ENCODE data around the gene HS3ST6.

GRCh38 chr16:1902547-1903219 lies 15.5 kb downstream of the HS3ST6 start:
- TF ChIP-seq FOXM1 (IDR thresholded peaks at IDR 0.05; ENCODE audit: low read depth) (no peak), CTCF (IDR thresholded peaks at IDR 0.05) (no peak), RFX5 (IDR thresholded peaks at IDR 0.05; ENCODE audit: low read length) (no peak), NFIC (IDR thresholded peaks at IDR 0.05; ENCODE audit: borderline replicate concordance) (no peak), ZBTB33 (IDR thresholded peaks at IDR 0.05; ENCODE audit: borderline replicate concordance, low read depth) (no peak), FOSL2 (IDR thresholded peaks at IDR 0.05; ENCODE audit: borderline replicate concordance, low read depth) (no peak), POLR2AphosphoS5 (IDR thresholded peaks at IDR 0.05; ENCODE audit: low read depth, low read length) (no peak)

All from SK-N-SH (cell line).